Midbrain (tissue), 1 donor: ENCODE results near the gene MTCL1.
A peak's percentile ranks its signal among the peaks of the same experiment; 100 is the strongest.

Experiments
- DNase-seq: peaks from one replicate; lab custom pipeline; 2025; lab: John Stamatoyannopoulos, UW

Gene MTCL1

GRCh38 chr18:8688216-8688800 lies 17.0 kb upstream of the MTCL1 start:
- DNase-seq = no peak

- DNase-seq = no peak
These were observed 16.5 kb upstream of the MTCL1 start for GRCh38 chr18:8688816-8689215.

DNA sequence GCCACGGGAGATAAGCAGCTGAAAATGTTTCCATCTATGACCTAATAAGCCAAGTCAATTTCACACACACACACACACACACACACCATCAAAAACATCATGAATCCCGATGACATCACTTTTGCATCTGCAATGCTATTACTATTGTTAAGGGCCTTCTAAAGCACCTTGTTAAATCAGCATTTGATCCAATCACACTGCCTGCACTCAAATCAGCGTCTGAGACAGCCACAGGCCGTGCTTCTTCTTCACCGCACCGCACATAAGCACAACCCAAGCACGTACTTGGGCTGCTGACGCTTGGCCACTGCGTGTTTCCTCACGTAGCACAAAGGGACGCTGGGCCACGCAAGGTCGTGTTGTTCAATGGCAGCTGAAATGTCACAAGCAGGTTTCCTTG lies 15.8 kb upstream of the MTCL1 start:
- no peak for DNase-seq

DNA sequence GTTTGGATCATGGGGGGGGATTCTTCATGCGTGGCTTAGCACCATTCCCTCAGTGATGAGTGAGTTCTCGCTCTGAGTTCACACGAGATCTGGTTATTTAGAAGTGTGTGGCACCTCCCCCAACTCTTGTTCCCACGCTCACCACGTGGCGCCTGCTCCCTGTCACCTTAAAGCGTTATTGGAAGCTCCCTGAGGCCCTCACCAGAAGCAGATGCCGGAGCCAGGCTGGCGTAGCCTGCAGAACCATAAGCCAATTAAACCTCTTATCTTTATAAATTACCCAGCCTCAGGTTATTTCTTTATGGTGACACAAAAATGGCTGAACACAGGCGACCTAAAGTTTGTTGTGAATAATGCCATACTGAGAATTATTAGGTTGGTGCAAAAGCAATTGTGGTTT lies 10.5 kb upstream of the MTCL1 start:
- DNase-seq = no peak

GRCh38 chr18:8695932-8696517 lies 9.3 kb upstream of the MTCL1 start:
- no peak for DNase-seq

DNA sequence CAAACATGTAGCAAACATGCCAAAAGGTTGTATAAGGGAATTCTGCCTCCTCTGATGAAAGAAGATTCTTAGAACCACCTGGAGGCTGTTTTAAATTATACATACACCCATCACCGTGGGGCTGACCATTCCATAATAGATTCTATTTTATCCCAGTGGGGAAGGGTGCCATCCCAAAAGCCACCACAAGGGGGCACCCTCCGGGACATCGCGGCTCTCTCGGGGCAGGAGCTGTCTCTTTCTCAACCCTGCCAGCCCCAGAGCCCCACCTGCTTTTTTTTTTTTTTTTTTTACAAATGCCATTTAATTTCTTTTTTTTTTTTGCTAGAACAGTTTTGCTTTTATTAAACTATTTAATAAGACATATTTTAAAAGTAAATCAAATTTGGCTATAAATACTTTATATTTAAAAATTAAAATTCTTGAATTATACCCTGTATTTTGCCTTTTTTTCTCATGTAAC lies 8.6 kb upstream of the MTCL1 start:
- DNase-seq = peak; percentile 72

GRCh38 chr18:8699126-8699525 lies 6.2 kb upstream of the MTCL1 start:
- no peak for DNase-seq

- no peak for DNase-seq
These were observed 5.4 kb upstream of the MTCL1 start for GRCh38 chr18:8699948-8700347.

- DNase-seq = no peak
These were observed 3.7 kb upstream of the MTCL1 start for GRCh38 chr18:8701546-8702118.

GRCh38 chr18:8702668-8703067 lies 2.7 kb upstream of the MTCL1 start:
- DNase-seq = no peak

DNA sequence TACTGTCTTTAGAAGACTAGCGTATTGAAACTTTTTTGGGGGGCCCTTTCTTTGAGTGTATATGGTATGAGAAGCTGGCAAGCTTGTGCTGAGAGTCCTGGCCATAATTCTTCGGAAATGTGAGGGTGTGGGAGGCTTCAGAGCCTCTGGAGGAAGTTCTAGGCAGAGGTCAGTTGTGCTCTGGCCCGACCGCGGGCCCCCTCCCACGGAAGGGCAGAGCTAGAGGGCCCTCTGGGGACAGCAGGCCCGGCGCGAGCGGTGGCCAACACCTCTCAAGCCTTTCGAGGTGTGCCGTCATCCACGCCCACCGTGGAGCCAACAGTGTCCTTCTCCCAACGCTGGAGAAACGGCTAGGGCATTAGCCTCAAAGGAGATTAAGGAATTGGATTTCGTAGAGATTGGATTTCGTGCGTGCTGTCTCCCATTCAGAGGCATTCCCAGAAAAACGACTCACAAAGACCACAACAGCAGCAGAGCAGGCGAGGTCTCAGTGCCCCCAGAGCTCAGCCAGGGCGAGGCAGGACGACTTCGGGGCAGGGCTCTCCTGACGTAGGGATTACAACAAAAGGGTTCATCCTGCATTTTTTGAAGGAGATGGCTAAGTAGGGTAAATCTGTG lies 2.2 kb upstream of the MTCL1 start:
- DNase-seq = no peak

- DNase-seq = no peak
These were observed 1.5 kb upstream of the MTCL1 start for GRCh38 chr18:8703781-8704301.

GRCh38 chr18:8704361-8705237 lies 757 bp upstream of the MTCL1 start:
- DNase-seq = peak; percentile 86

DNA sequence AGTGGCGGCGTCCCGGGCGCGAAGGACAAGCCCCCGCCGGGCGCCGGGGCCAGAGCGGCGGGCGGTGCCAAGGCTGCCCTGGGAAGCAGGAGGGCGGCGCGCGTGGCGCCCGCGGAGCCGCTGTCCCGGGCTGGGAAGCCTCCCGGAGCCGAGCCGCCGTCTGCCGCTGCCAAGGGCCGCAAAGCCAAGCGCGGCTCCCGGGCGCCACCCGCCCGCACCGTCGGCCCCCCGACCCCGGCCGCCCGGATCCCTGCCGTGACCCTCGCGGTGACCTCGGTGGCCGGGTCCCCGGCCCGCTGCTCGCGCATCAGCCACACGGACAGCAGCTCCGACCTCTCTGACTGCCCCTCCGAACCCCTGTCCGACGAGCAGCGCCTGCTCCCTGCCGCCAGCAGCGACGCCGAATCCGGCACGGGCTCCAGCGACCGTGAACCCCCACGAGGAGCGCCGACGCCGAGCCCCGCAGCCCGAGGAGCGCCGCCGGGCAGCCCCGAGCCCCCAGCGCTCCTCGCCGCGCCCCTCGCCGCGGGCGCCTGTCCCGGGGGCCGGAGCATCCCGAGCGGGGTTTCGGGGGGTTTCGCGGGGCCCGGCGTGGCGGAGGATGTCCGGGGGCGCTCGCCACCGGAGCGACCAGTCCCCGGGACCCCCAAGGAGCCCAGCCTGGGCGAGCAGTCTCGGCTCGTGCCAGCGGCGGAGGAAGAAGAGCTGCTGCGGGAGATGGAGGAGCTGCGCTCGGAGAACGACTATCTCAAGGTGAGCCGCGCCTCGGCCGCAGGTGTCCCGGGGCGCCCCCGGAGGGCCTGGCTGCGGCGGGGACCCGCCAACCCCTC lies 820 bp downstream of the MTCL1 start:
- peak; percentile 19 for DNase-seq

GRCh38 chr18:8706791-8707555 lies 1.6 kb downstream of the MTCL1 start:
- peak; percentile 58 for DNase-seq

DNA sequence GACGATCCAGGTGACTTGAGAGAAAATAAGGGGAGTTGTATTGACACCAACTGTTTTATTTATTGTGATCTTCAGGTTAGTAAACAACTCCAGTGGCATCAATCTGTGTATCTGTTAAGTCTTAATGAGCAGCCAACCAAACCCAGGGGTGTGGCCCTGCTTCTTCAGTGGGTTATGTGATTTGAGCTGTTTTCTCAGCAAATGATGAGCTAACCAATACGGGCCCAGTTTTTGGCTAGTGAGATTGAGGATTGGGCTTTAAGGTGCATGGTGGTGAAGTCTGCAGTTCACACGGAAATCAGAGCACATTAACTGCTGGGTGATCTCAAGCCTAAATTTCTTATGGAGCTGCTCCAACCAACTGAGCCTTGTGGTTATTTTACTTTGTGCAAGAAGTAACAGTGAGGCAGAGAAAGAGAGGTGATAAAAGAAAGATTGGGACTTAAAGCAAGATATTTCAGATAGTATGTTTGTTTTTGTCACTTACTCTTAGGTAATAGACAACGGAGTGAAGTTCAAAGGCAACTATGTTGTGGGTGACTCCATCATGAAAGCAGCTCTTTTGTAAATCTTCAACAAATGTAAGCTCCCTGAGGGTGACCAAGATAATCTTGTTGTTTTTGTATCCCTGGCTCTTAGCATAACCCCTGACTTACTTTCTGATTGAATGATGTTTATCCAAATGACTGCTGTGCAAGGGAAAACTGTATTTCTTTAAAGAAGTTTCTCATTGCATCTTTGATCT lies 2.4 kb downstream of the MTCL1 start:
- DNase-seq = no peak

GRCh38 chr18:8708670-8709069 lies 3.3 kb downstream of the MTCL1 start:
- DNase-seq = no peak

DNA sequence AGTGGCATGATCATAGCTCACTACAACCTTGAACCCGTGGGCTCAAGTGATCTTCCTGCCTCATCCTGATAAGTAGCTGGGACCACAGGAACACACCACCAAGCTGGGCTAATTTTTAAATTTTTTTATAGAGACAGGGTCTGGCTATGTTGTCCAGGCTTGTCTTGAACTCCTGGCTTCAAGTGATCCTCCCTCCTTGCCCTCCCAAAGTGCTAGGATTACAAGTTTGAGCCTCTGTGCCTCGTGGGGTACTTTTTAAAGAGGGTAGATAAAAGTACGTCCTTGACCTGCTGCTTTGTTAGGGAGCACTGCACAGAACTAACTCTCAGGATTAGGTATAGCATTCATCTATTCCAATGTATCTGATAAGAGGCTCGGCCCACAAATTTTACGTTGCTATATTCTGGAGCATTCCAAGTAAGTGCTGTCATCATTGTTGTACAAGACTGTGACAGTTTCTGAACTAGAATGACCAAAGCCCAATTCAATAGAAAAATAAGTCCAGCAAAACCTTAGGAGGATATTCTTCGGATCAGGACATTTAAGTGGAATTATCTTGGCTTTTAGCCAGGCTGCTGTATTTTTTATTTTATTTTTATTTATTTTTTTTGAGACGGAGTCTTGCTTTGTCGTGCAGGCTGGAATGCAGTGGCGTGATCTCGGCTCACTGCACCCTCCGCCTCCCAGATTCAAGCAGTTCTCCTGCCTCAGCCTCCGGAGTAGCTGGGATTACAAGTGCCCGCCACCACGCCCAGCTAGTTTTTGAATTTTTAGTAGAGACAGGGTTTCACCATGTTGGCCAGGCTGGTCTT lies 4.1 kb downstream of the MTCL1 start:
- no peak for DNase-seq

GRCh38 chr18:8711736-8712135 lies 6.4 kb downstream of the MTCL1 start:
- no peak for DNase-seq
